GM19455 (cell line): Measurements from ENCODE around the gene CSF1R.

Experiments used
- ATAC-seq: cut with Tn5 transposase; IDR thresholded peaks from one replicate; pipeline ENCODE4 v1.9.1; 2021; ENCODE audit not compliant: unreplicated experiment

The CSF1R gene

GRCh38 chr5:150070821-150071220 lies 15.5 kb downstream of the CSF1R start:
- no peak for ATAC-seq

GRCh38 chr5:150069672-150070627 lies 16.4 kb downstream of the CSF1R start:
- ATAC-seq: no peak

DNA sequence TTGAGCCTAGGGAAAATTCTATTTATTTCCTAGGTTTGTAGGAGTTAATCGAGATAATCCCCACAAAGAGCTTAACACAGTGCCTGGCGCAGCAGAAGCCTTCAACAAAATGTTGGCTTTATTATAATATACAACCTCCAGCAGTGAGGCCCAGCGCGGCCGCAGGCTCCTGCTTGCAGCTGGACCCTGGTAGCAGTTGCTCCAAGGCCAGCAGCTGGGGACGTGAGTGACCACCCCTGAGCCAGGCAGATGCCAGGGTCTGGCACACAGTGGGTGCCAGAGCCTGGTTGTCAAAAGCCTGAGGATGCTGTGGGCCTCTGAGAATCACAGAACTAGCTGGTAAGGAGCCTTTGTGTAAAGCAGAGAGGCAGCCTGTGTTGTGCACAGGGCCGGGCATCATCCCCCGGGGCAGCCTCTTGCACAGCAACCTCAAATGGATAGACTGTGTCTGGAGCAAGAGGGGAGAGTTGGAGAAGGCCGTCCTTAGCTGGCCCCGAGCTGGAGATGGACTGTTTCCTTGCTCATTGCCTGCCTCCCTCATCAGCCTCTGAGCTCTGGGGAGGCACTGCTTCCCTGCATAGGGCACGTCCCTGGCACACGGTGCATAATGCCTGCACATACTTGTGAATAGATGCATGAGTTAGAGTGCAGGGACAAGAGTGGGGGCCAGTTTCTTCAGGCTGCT lies 17.3 kb downstream of the CSF1R start:
- ATAC-seq: no peak

DNA sequence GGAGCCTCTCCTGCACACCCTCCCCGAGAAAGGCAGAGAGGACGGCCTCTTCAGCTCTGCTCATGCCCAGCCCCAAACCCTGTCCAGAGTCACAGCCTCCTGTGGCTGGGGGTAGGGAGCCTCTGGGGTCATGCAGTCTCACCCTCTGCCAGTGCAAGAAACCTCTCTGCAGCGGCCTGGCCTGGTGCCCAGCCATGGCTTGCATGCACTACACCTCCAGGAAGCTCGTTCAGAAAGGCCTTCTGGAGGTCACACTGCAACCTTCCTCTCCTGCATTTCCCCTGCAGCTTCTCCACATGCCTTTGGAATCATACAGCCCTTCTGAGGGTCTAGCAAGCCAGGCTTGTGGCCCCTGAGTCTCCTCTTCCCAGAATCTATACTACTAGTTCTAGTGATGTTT lies 17.9 kb downstream of the CSF1R start:
- ATAC-seq: no peak

DNA sequence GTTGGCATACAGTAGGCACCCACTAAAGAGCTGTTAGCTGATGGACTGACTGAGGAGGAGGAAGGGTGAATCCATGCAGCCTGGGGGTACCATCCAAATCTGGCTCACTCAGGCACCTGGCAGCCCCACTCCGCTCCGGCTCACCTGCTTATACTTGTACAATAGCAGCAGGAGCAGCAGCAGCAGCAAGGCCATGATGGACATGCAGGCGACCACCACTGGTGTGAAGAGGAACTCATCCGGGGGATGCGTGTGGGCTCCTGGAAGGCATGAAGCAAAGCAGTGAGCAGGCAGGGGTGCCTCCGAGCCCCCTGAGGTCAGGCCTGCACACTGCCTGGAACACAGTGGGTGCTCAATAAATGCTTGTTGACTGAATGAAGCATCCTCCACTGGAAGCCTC lies 18.3 kb downstream of the CSF1R start:
- ATAC-seq: no peak

DNA sequence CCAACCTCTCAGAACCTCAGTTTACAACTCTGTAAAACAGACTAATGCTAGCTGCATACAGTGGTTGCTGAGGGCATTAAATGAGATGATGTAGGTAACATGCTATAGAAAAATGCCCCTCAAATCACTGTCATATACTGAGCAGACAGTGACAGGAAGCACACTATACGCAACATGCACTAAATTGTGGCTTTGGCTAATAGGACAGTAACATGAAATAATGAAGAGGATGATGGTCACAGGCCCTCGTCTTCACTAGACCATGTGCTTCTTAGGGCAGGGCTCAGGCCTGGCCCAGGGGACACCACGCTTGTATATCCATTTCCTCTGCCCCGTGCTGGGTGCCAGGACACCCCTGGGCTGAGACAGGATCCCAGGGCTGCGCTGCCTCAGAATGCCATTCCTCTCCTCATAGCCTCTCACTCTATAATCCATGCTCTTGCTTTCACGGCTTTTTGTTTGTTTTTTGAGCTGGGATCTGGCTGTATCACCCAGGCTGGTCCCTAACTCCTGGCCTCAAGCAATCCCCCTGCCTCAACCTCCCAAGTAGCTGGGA lies 18.9 kb downstream of the CSF1R start:
- ATAC-seq: no peak

GRCh38 chr5:150066901-150067396 lies 19.4 kb downstream of the CSF1R start:
- ATAC-seq: no peak

DNA sequence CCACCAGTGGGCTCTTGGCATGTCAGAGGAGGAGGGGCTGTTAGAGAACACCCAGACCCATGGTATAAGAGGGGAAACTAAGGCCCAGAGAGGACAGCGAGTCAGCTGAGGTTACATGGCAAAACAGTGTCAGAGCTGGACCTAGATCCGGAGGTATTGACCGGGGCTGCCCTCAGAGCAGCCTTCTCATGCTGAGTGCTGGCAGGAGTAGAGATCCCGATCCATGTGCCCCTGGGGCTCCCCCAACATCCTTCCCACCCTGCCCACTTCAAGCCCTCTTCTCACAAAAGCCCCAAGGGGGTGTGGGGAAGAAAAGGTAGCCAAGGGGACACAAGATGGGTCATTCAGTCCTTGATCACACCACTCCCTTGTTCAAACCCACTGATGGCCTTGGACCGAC lies 19.9 kb downstream of the CSF1R start:
- no peak for ATAC-seq

- no peak for ATAC-seq
These were observed 20.5 kb downstream of the CSF1R start for GRCh38 chr5:150065886-150066285.

- ATAC-seq: no peak
These were observed 21.0 kb downstream of the CSF1R start for GRCh38 chr5:150065346-150065745.

DNA sequence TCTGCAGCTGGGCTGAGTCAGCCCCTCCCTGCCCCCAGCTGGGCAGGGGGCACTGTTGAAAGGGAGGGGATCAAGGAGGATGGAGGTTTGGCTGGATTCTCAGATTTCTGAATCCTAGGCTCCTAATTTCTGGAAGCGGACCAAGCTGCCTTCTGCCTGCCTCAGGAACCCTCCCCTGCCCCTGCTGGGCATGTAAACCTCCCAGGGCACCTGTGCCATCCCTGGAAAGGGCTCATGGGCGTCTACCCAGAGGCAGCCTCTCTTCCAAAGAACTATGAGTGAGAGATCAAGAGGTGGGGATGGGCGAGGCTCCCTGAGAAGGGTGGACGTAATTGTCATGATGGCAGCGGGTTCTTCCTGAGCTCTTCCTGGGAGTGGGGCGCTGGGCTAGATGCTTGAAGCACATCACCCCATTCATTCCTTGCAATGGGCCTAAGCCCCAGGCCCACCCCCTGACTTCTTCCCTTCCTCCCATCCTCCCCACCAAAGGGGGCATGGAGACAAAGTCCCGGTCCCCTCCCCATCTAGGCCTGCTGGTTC lies 21.6 kb downstream of the CSF1R start:
- ATAC-seq: no peak

GRCh38 chr5:150063638-150064037 lies 22.7 kb downstream of the CSF1R start:
- no peak for ATAC-seq

- no peak for ATAC-seq
These were observed 24.0 kb downstream of the CSF1R start for GRCh38 chr5:150062216-150062922.

DNA sequence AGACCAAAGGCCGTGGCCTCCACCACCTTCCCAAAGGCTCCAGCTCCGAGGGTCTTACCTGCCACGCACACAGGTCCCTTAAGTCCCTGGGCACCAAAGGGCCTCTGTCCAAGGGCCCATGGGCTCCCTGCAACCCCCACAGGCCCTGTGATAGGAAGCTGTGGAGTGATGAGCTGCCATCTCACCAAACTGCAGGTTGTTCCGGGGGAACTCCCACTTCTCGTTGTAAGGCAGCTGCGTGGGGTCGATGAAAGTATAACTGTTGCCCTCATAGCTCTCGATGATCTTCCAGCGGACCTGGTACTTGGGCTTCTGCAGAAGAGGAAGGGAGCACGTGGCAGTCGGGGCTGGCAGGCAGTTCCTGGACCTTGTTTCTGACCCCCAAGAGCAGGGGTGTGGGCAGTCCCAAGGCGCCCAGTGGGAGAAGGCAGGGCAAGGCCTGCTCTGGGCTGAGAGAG lies 24.8 kb downstream of the CSF1R start:
- ATAC-seq: no peak

DNA sequence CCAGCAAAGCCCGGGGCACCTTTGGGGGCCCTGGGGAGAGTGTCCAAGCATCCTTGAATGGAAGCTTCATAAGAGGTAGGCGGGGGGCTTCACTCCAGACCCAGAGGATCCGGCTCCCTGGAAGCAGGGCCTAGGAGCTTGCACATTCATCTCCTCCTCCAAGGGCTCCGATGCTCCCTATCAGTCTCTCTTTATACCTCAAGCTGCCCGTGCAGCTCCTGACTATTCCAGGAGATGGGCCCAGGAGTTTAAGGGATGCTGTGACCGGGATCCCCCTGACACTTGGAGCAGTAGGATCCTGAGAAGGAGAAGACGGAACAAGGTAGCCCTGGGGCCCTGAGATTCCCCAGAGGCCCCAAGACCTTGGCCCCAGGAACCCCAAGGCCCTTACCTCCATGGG lies 25.9 kb downstream of the CSF1R start:
- ATAC-seq: no peak

- ATAC-seq: no peak
These were observed 26.7 kb downstream of the CSF1R start for GRCh38 chr5:150059623-150060022.

DNA sequence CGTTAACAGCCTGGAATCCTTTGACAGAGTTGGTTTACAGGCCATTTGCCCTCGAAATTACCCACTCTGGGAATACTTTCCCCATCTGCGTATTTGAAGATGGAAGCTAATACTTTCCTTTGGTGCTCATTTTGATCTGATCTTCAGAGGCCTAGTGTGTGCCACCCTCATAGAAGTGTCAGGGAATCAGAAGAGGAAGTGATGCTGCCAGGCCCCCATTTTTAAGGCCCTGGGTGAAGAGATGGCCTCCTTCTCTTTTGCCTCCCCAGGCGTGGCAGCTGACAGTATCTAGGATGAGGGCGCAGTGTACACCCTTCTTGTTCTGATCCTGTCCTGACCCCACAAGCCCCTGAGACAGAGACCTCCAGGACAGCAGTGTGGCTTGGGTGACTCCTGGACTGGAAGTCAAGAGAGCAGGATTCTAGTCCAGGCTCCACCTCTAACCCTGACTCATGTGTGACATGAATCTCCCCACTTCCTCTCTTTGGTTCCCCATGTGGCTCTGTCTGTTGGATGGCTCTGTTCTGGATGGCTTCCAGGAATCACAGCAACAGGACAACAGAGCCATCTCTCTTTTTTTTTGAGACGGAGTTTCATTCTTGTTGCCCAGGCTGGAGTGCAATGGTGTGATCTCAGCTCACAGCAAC lies 27.8 kb downstream of the CSF1R start:
- ATAC-seq: no peak

GRCh38 chr5:150057996-150058395 lies 28.4 kb downstream of the CSF1R start:
- no peak for ATAC-seq

DNA sequence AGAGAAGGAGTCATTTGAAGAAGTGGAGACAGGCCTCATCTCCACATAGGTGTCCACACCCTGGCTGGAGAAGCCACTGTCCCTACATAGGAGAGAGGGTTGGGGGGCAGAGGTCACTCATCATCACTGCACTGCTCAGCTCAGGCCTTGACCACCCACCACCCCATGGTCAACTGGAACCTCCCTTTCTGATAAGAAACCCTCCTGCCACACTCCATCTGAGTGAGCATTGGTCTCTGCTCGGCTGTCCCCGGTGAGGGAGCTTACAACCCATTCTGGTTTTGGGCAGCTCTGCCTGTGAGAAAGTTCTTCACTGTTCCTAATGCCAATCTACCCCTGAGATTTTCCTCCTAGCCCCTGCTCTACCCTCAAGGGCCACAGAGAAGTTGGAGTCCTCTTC lies 28.8 kb downstream of the CSF1R start:
- ATAC-seq: no peak

- no peak for ATAC-seq
These were observed 29.3 kb downstream of the CSF1R start for GRCh38 chr5:150057052-150057451.
